ENCODE measurements around the gene CELF2.

CELF2 gene

GRCh38 chr10:11265484-11265883 lies 247.8 kb downstream of the CELF2 start:
- Histone ChIP-seq H3K9me2 (replicated peaks; ENCODE audit: insufficient read depth, low read length) (no peaks in the 10 kb centered on the region), H2AFZ (ENCODE audit: low read depth, low read length, severe bottlenecking) (no peak overlapping the region), H3F3A (ENCODE audit: insufficient read depth) (no peaks in the 10 kb centered on the region), H3K27ac (ENCODE audit: low read depth, low read length) (peak overlapping the region; percentile 36; the same call in 1 of the 2 replicates), H3K9me3 (ENCODE audit: insufficient read depth, low read length) (no peaks in the 10 kb centered on the region), H3K36me3 (ENCODE audit: low read length) (no peaks in the 10 kb centered on the region), H3K27me3 (ENCODE audit: low read length) (no peaks in the 10 kb centered on the region), H3K79me2 (ENCODE audit: insufficient read depth, low read length) (no peaks in the 10 kb centered on the region), H3K9ac (ENCODE audit: low read length) (no peak overlapping the region), H3K4me3 (ENCODE audit: insufficient read depth, low read length, poor library complexity, severe bottlenecking) (no peak overlapping the region), H3K4me2 (ENCODE audit: low read depth, low read length, poor library complexity, severe bottlenecking) (peak overlapping the region; percentile 62), H4K20me1 (ENCODE audit: low read depth, low read length) (no peaks in the 10 kb centered on the region)
- TF ChIP-seq CTCF (IDR thresholded peaks at IDR 0.05; ENCODE audit: insufficient read depth, low read length, poor library complexity, severe bottlenecking) (no peak), EZH2phosphoT487 (conservative IDR thresholded peaks at IDR 0.05; ENCODE audit: low read length) (no peak)

GRCh38 chr10:11266426-11266825 lies 248.8 kb downstream of the CELF2 start:
- no peaks in the 10 kb centered on the region for H3F3A ChIP-seq (ENCODE audit: insufficient read depth)
- H2AFZ ChIP-seq (ENCODE audit: low read depth, low read length, severe bottlenecking) = no peak overlapping the region
- H3K4me2 ChIP-seq (ENCODE audit: low read depth, low read length, poor library complexity, severe bottlenecking) = peak overlapping the region; percentile 62
- H3K27me3 ChIP-seq (ENCODE audit: low read length) = no peaks in the 10 kb centered on the region
- H3K9ac ChIP-seq (ENCODE audit: low read length) = peak overlapping the region; percentile 11; the same call in 1 of the 2 replicates
- H4K20me1 ChIP-seq (ENCODE audit: low read depth, low read length) = no peaks in the 10 kb centered on the region
- no peaks in the 10 kb centered on the region for H3K9me2 ChIP-seq (replicated peaks; ENCODE audit: insufficient read depth, low read length)
- no peaks in the 10 kb centered on the region for H3K36me3 ChIP-seq (ENCODE audit: low read length)
- H3K79me2 ChIP-seq (ENCODE audit: insufficient read depth, low read length) = no peaks in the 10 kb centered on the region
- no peaks in the 10 kb centered on the region for H3K9me3 ChIP-seq (ENCODE audit: insufficient read depth, low read length)
- H3K4me3 ChIP-seq (ENCODE audit: insufficient read depth, low read length, poor library complexity, severe bottlenecking) = peak overlapping the region; percentile 9
- H3K27ac ChIP-seq (ENCODE audit: low read depth, low read length) = peak overlapping the region; percentile 36; the same call in 1 of the 2 replicates
- TF ChIP-seq EZH2phosphoT487 (conservative IDR thresholded peaks at IDR 0.05; ENCODE audit: low read length) (no peak), CTCF (IDR thresholded peaks at IDR 0.05; ENCODE audit: insufficient read depth, low read length, poor library complexity, severe bottlenecking) (no peak)

- Histone ChIP-seq H3K27ac (ENCODE audit: low read depth, low read length) (no peak overlapping the region), H3K4me2 (ENCODE audit: low read depth, low read length, poor library complexity, severe bottlenecking) (no peak overlapping the region), H3K9ac (ENCODE audit: low read length) (no peak overlapping the region), H3K79me2 (ENCODE audit: insufficient read depth, low read length) (no peaks in the 10 kb centered on the region), H3K4me3 (ENCODE audit: insufficient read depth, low read length, poor library complexity, severe bottlenecking) (no peak overlapping the region), H3F3A (ENCODE audit: insufficient read depth) (no peaks in the 10 kb centered on the region), H2AFZ (ENCODE audit: low read depth, low read length, severe bottlenecking) (no peak overlapping the region), H3K27me3 (ENCODE audit: low read length) (no peaks in the 10 kb centered on the region), H3K36me3 (ENCODE audit: low read length) (no peaks in the 10 kb centered on the region), H3K9me3 (ENCODE audit: insufficient read depth, low read length) (no peaks in the 10 kb centered on the region), H3K9me2 (replicated peaks; ENCODE audit: insufficient read depth, low read length) (no peaks in the 10 kb centered on the region), H4K20me1 (ENCODE audit: low read depth, low read length) (no peaks in the 10 kb centered on the region)
- TF ChIP-seq EZH2phosphoT487 (conservative IDR thresholded peaks at IDR 0.05; ENCODE audit: low read length) (no peak), CTCF (IDR thresholded peaks at IDR 0.05; ENCODE audit: insufficient read depth, low read length, poor library complexity, severe bottlenecking) (peak; percentile 90)
Observed at GRCh38 chr10:11270135-11270857, 252.6 kb downstream of the CELF2 start.

All from SU-DHL-6 (cell line).